ENCODE data around the gene ARX. TPM values are rescaled to one million over a fixed set of nuclear protein-coding genes. Genes with fewer than 3 reads are reported as not detected.

Gene ARX
- total and polyA plus RNA-seq, 4 donors: 0.21 to 1.8 (median 0.43) TPM; not detected in 1

- peaks cover 0 to 11% (median 4%) of the 10 kb centered on the region in 5 donors for H3K4me1 ChIP-seq (ENCODE audit: control insufficient read depth in 5 of 5, insufficient read depth in 5 of 5, low read length in 5 of 5)
- DNase-seq (no peak), ATAC-seq (ENCODE audit: insufficient read depth, low FRiP score) (no peak)
- no peak overlapping the region for H3K9ac ChIP-seq (ENCODE audit: insufficient read depth in 1 of 2, low read length in 2 of 2)
- TF ChIP-seq CTCF (IDR thresholded peaks at IDR 0.05; ENCODE audit: control extremely low read depth, extremely low read depth): no peak
- no peaks in the 10 kb centered on the region for H3K36me3 ChIP-seq (ENCODE audit: control insufficient read depth in 4 of 4, insufficient read depth in 4 of 4, low read length in 4 of 4)
- peak overlapping the region in 1 of 2 donors; percentile 13 for H3K27ac ChIP-seq (ENCODE audit: low read depth in 1 of 2, low read length in 1 of 2)
- WGBS, 2 donors: 3 to 23% methylated on average over 17 to 23 of the region's 23 CpGs
- H3K9me3 ChIP-seq (ENCODE audit: control insufficient read depth in 4 of 4, insufficient read depth in 3 of 4, low read length in 3 of 4): peaks cover 0 to 19% (median 0%) of the 10 kb centered on the region in 4 donors
- H3K27me3 ChIP-seq (ENCODE audit: control insufficient read depth in 3 of 3, insufficient read depth in 3 of 3, low read length in 2 of 3): peaks cover 38 to 83% (median 64%) of the 10 kb centered on the region in 3 donors
- no peak overlapping the region for H3K4me3 ChIP-seq
Observed at GRCh38 chrX:25005034-25005381, 10.8 kb downstream of the ARX start.

- peak overlapping the region in 1 of 2 donors; percentile 13 for H3K27ac ChIP-seq (ENCODE audit: low read depth in 1 of 2, low read length in 1 of 2)
- H3K4me1 ChIP-seq (ENCODE audit: control insufficient read depth in 5 of 5, insufficient read depth in 5 of 5, low read length in 5 of 5): peaks cover 0 to 11% (median 4%) of the 10 kb centered on the region in 5 donors
- no peak for TF ChIP-seq CTCF (IDR thresholded peaks at IDR 0.05; ENCODE audit: control extremely low read depth, extremely low read depth)
- no peaks in the 10 kb centered on the region for H3K36me3 ChIP-seq (ENCODE audit: control insufficient read depth in 4 of 4, insufficient read depth in 4 of 4, low read length in 4 of 4)
- no peak for DNase-seq
- ATAC-seq (ENCODE audit: insufficient read depth, low FRiP score): no peak
- no peak overlapping the region for H3K9ac ChIP-seq (ENCODE audit: insufficient read depth in 1 of 2, low read length in 2 of 2)
- H3K27me3 ChIP-seq (ENCODE audit: control insufficient read depth in 3 of 3, insufficient read depth in 3 of 3, low read length in 2 of 3): peaks cover 37 to 80% (median 63%) of the 10 kb centered on the region in 3 donors
- peaks cover 0 to 19% (median 0%) of the 10 kb centered on the region in 4 donors for H3K9me3 ChIP-seq (ENCODE audit: control insufficient read depth in 4 of 4, insufficient read depth in 3 of 4, low read length in 3 of 4)
- no peak overlapping the region for H3K4me3 ChIP-seq
- 2 to 24% methylated on average over 28 to 59 of the region's 59 CpGs for WGBS, 2 donors
Observed at GRCh38 chrX:25004485-25005032, 11.2 kb downstream of the ARX start.

- no peak for TF ChIP-seq CTCF (IDR thresholded peaks at IDR 0.05; ENCODE audit: control extremely low read depth, extremely low read depth)
- Histone ChIP-seq H3K9ac (ENCODE audit: insufficient read depth in 1 of 2, low read length in 2 of 2) (no peak overlapping the region), H3K4me3 (no peak overlapping the region), H3K9me3 (ENCODE audit: control insufficient read depth in 4 of 4, insufficient read depth in 3 of 4, low read length in 3 of 4) (peaks cover 0 to 19% (median 0%) of the 10 kb centered on the region in 4 donors), H3K36me3 (ENCODE audit: control insufficient read depth in 4 of 4, insufficient read depth in 4 of 4, low read length in 4 of 4) (no peaks in the 10 kb centered on the region), H3K27ac (ENCODE audit: low read depth in 1 of 2, low read length in 1 of 2) (no peak overlapping the region), H3K4me1 (ENCODE audit: control insufficient read depth in 5 of 5, insufficient read depth in 5 of 5, low read length in 5 of 5) (peaks cover 0 to 11% (median 4%) of the 10 kb centered on the region in 5 donors), H3K27me3 (ENCODE audit: control insufficient read depth in 3 of 3, insufficient read depth in 3 of 3, low read length in 2 of 3) (peaks cover 37 to 79% (median 60%) of the 10 kb centered on the region in 3 donors)
- 11 to 24% methylated on average over 10 of the region's 10 CpGs for WGBS, 2 donors
- DNase-seq: peak in 1 of 3 donors; percentile 18
- ATAC-seq (ENCODE audit: insufficient read depth, low FRiP score): no peak
Observed at GRCh38 chrX:25004040-25004439, 11.7 kb downstream of the ARX start.
